Neural cell (in vitro differentiated cells): ENCODE results near the gene RAPGEF2. TPM values are rescaled to one million over a fixed set of nuclear protein-coding genes. Genes with fewer than 3 reads are reported as not detected.

Source experiments
- H2AFZ ChIP-seq: fragments of 200-600, 300-800 bp; sonication (generic), shearing (Covaris generic); 2 replicates; pipeline ENCODE4 v1.6.0; 2014; ENCODE audit warnings: low read depth, mild to moderate bottlenecking, antibody characterized with exemption, low read length, moderate library complexity
- H3F3A ChIP-seq: fragments of 200-600 bp; shearing (Covaris generic); 2 replicates; pipeline ENCODE4 v1.6.1; 2016; ENCODE audit warnings: mild to moderate bottlenecking, moderate library complexity, mixed read lengths, antibody characterized with exemption, low read length; ENCODE audit not compliant: insufficient read depth, poor library complexity, severe bottlenecking
- H3K27ac ChIP-seq: fragments of 200-600, 300-800 bp; sonication (generic), shearing (Covaris generic); 2 replicates; pipeline ENCODE4 v1.5.1; 2014; ENCODE audit warnings: mild to moderate bottlenecking, low read length, moderate library complexity
- H3K27me3 ChIP-seq: fragments of 300-800, 200-600 bp; sonication (generic), shearing (Covaris generic); 2 replicates; pipeline ENCODE4 v1.6.0; 2014; ENCODE audit warnings: mild to moderate bottlenecking, low read depth, low read length, moderate library complexity; ENCODE audit not compliant: insufficient read depth
- H3K36me3 ChIP-seq: fragments of 300-800, 200-600 bp; sonication (generic), shearing (Covaris generic); 2 replicates; pipeline ENCODE4 v1.5.1; 2014; ENCODE audit warnings: mild to moderate bottlenecking, antibody characterized with exemption, low read length, moderate library complexity; ENCODE audit not compliant: insufficient read depth
- H3K4me2 ChIP-seq: fragments of 300-800, 200-600 bp; sonication (generic), shearing (Covaris generic); 2 replicates; pipeline ENCODE4 v1.6.0; 2014; ENCODE audit warnings: mild to moderate bottlenecking, low read length
- H3K4me3 ChIP-seq: fragments of 300-800, 200-600 bp; sonication (generic), shearing (Covaris generic); 2 replicates; pipeline ENCODE4 v1.5.1; 2014; ENCODE audit warnings: mild to moderate bottlenecking, low read length, moderate library complexity
- H3K79me2 ChIP-seq: fragments of 200-600 bp; shearing (Covaris generic); replicated peaks from 2 replicates; pipeline ENCODE4 v1.6.0; 2014; ENCODE audit warnings: mild to moderate bottlenecking, low read length, moderate library complexity; ENCODE audit not compliant: insufficient read depth
- H3K9ac ChIP-seq: fragments of 300-800, 200-600 bp; sonication (generic), shearing (Covaris generic); 2 replicates; pipeline ENCODE4 v1.6.1; 2016; ENCODE audit warnings: mild to moderate bottlenecking, low read length, mixed read lengths
- H3K9me2 ChIP-seq: fragments of 200-600 bp; shearing (Covaris generic); 2 replicates; pipeline ENCODE4 v1.6.1; 2016; ENCODE audit warnings: mild to moderate bottlenecking, low read length, mixed read lengths; ENCODE audit not compliant: insufficient read depth
- H3K9me3 ChIP-seq: fragments of 200-600, 300-800 bp; sonication (generic), shearing (Covaris generic); 2 replicates; pipeline ENCODE4 v1.6.1; 2016; ENCODE audit warnings: mild to moderate bottlenecking, mixed run types, low read length, moderate library complexity, mixed read lengths
- H4K20me1 ChIP-seq: fragments of 200-600 bp; shearing (Covaris generic); 2 replicates; pipeline ENCODE4 v1.6.1; 2016; ENCODE audit warnings: mild to moderate bottlenecking, mixed run types; ENCODE audit not compliant: insufficient read depth
- EP300 ChIP-seq: fragments of 450-650 bp; conservative IDR thresholded peaks from 2 replicates; pipeline ENCODE4 v1.6.1; 2014; ENCODE audit warnings: antibody characterized with exemption, mild to moderate bottlenecking, moderate library complexity; ENCODE audit not compliant: poor library complexity, severe bottlenecking
- EZH2 ChIP-seq: fragments of 200-600, 300-800 bp; shearing (Covaris generic), sonication (generic); IDR thresholded peaks from 2 replicates; pipeline ENCODE4 v1.6.1; 2014; ENCODE audit warnings: antibody characterized with exemption, low read length, borderline replicate concordance, mild to moderate bottlenecking; ENCODE audit not compliant: insufficient read depth, poor library complexity, severe bottlenecking
- MXI1 ChIP-seq: fragments of 450-650 bp; conservative IDR thresholded peaks from 2 replicates; pipeline ENCODE4 v1.6.1; 2014; ENCODE audit warnings: antibody characterized with exemption, mild to moderate bottlenecking; ENCODE audit not compliant: poor library complexity, severe bottlenecking
- POLR2AphosphoS5 ChIP-seq: IDR thresholded peaks from 2 replicates; pipeline ENCODE4 v1.6.1; 2012
- RAD21 ChIP-seq: fragments of 450-650 bp; conservative IDR thresholded peaks from 2 replicates; pipeline ENCODE4 v1.6.1; 2014; ENCODE audit warnings: antibody characterized with exemption, mild to moderate bottlenecking, moderate library complexity
- SMC3 ChIP-seq: fragments of 450-650 bp; conservative IDR thresholded peaks from 2 replicates; pipeline ENCODE4 v1.6.1; 2014; ENCODE audit warnings: antibody characterized with exemption, mild to moderate bottlenecking, moderate library complexity; ENCODE audit not compliant: poor library complexity
- TAF1 ChIP-seq: IDR thresholded peaks from 2 replicates; pipeline ENCODE4 v1.6.1; 2012; ENCODE audit warnings: low read depth
- polyA plus RNA-seq: library from polyadenylated mRNA; depleted of rRNA; stranded (reverse); fragments of >200 nt; gene quantifications from 2 replicates; pipeline ENCODE4 v1.2.3, GENCODE V29; 2014
- TF ChIP-seq, protein P1 (sequence below): IDR thresholded peaks from 2 replicates; pipeline ENCODE4 v1.6.1; 2012; ENCODE audit warnings: borderline replicate concordance
- TF ChIP-seq, protein P2 (sequence below): fragments of 450-650 bp; IDR thresholded peaks from 2 replicates; pipeline ENCODE4 v1.5.1; 2014; ENCODE audit warnings: antibody characterized with exemption, mild to moderate bottlenecking, moderate library complexity; ENCODE audit not compliant: poor library complexity, severe bottlenecking

The RAPGEF2 gene
- polyA plus RNA-seq, 1 donor from 2014 or later: 134 TPM

DNA sequence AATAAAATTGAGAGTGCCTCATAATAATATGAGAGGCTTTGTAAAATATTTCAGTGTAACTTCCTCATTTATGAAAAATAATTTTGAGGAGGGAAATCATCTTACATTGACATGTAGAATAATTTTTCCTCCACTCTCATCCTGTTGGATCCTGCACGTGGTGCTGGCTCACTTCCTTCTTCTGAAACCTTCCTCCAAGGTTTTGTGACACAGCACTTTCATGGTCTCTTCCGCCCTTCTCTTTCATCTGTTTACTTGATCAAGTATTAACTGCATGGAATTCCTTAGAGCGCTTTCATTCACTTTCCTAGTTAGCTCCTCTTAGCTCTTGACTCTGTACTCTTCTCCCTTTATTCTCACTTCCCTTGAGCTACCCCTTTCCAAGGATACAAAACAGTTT, 246.5 kb downstream of the RAPGEF2 start:
- Histone ChIP-seq H3K27me3 (no peaks in the 10 kb centered on the region), H3K9me3 (no peaks in the 10 kb centered on the region), H2AFZ (no peak overlapping the region), H3K27ac (no peak overlapping the region), H3K4me3 (no peak overlapping the region), H3F3A (no peaks in the 10 kb centered on the region), H3K9me2 (no peaks in the 10 kb centered on the region), H4K20me1 (no peaks in the 10 kb centered on the region), H3K36me3 (peaks cover 29% of the 10 kb centered on the region), H3K79me2 (no peaks in the 10 kb centered on the region), H3K4me2 (no peak overlapping the region), H3K9ac (no peak overlapping the region)
- TF ChIP-seq, protein P1, sequence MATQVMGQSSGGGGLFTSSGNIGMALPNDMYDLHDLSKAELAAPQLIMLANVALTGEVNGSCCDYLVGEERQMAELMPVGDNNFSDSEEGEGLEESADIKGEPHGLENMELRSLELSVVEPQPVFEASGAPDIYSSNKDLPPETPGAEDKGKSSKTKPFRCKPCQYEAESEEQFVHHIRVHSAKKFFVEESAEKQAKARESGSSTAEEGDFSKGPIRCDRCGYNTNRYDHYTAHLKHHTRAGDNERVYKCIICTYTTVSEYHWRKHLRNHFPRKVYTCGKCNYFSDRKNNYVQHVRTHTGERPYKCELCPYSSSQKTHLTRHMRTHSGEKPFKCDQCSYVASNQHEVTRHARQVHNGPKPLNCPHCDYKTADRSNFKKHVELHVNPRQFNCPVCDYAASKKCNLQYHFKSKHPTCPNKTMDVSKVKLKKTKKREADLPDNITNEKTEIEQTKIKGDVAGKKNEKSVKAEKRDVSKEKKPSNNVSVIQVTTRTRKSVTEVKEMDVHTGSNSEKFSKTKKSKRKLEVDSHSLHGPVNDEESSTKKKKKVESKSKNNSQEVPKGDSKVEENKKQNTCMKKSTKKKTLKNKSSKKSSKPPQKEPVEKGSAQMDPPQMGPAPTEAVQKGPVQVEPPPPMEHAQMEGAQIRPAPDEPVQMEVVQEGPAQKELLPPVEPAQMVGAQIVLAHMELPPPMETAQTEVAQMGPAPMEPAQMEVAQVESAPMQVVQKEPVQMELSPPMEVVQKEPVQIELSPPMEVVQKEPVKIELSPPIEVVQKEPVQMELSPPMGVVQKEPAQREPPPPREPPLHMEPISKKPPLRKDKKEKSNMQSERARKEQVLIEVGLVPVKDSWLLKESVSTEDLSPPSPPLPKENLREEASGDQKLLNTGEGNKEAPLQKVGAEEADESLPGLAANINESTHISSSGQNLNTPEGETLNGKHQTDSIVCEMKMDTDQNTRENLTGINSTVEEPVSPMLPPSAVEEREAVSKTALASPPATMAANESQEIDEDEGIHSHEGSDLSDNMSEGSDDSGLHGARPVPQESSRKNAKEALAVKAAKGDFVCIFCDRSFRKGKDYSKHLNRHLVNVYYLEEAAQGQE: no peak
- TF ChIP-seq POLR2AphosphoS5 (no peak), MXI1 (no peak), RAD21 (no peak), EP300 (no peak), TAF1 (no peak), SMC3 (no peak), EZH2 (no peak)
- TF ChIP-seq, protein P2, sequence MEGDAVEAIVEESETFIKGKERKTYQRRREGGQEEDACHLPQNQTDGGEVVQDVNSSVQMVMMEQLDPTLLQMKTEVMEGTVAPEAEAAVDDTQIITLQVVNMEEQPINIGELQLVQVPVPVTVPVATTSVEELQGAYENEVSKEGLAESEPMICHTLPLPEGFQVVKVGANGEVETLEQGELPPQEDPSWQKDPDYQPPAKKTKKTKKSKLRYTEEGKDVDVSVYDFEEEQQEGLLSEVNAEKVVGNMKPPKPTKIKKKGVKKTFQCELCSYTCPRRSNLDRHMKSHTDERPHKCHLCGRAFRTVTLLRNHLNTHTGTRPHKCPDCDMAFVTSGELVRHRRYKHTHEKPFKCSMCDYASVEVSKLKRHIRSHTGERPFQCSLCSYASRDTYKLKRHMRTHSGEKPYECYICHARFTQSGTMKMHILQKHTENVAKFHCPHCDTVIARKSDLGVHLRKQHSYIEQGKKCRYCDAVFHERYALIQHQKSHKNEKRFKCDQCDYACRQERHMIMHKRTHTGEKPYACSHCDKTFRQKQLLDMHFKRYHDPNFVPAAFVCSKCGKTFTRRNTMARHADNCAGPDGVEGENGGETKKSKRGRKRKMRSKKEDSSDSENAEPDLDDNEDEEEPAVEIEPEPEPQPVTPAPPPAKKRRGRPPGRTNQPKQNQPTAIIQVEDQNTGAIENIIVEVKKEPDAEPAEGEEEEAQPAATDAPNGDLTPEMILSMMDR: no peak

DNA sequence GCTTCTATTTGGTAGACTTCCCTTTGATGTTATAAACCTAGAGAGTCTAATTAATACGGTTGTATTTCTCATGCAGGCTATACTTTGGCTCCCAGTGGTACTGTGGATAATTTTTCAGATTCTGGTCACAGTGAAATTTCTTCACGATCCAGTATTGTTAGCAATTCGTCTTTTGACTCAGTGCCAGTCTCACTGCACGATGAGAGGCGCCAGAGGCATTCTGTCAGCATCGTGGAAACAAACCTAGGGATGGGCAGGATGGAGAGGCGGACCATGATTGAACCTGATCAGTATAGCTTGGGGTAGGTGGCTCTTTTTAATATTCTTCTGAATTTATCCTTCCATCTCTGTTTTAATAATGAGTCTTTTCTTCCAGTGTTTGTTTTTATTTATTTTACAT, 249.7 kb downstream of the RAPGEF2 start:
- H3K36me3 ChIP-seq: peaks cover 35% of the 10 kb centered on the region

More for the DNA sequence above, 249.7 kb downstream of the RAPGEF2 start:
- Histone ChIP-seq H3F3A (no peaks in the 10 kb centered on the region), H4K20me1 (no peaks in the 10 kb centered on the region), H3K27me3 (no peaks in the 10 kb centered on the region), H3K4me2 (no peak overlapping the region), H2AFZ (no peak overlapping the region), H3K9me3 (no peaks in the 10 kb centered on the region), H3K79me2 (no peaks in the 10 kb centered on the region), H3K9me2 (no peaks in the 10 kb centered on the region), H3K9ac (no peak overlapping the region), H3K27ac (no peak overlapping the region), H3K4me3 (no peak overlapping the region)
- TF ChIP-seq MXI1: no peak
- TF ChIP-seq, protein P2: no peak
- TF ChIP-seq TAF1: no peak
- TF ChIP-seq, protein P1: no peak
- TF ChIP-seq POLR2AphosphoS5: no peak
